Suppressor macrophage treated with lipopolysaccharide for 1 hour (primary cell): ENCODE results near the gene BRD9.
"Not testable (repeated sequence)": the region's sequence is repeated elsewhere in the genome, so short reads cannot be mapped to it uniquely, and the experiment has no call there.

Experiments
- DNase-seq, 3 donors: peaks; one replicate each; pipeline ENCODE4 v3.0.0-alpha.2; 2020 to 2022

BRD9 gene

GRCh38 chr5:892394-893136, at the start of gene BRD9, which contains the start of gene TRIP13:
BRD9 (minus strand) TSS chr5:892801; CDS start chr5:892657, 144 bp downstream.
TRIP13 (plus strand) TSS chr5:892884; CDS start chr5:892999, 115 bp downstream.
- DNase-seq: peak; percentile 88 to 96 (median 93)

GRCh38 chr5:940741-941140, 48.1 kb upstream of the BRD9 start:
- not testable (repeated sequence) for DNase-seq

GRCh38 chr5:939368-939767, 46.8 kb upstream of the BRD9 start:
- DNase-seq: no peak

- DNase-seq: no peak
Observed at GRCh38 chr5:937151-937924, 44.7 kb upstream of the BRD9 start.

- DNase-seq: no peak
Observed at GRCh38 chr5:936149-937144, 43.8 kb upstream of the BRD9 start.

GRCh38 chr5:935510-936084, 43.0 kb upstream of the BRD9 start:
- DNase-seq: peak in 1 of 3 donors; percentile 10

- not testable (repeated sequence) for DNase-seq
Observed at GRCh38 chr5:934381-934967, 41.9 kb upstream of the BRD9 start.

GRCh38 chr5:933951-934350, 41.4 kb upstream of the BRD9 start:
- DNase-seq: not testable (repeated sequence)

- DNase-seq: no peak
Observed at GRCh38 chr5:933251-933861, 40.8 kb upstream of the BRD9 start.

GRCh38 chr5:932628-933250, 40.1 kb upstream of the BRD9 start:
- no peak for DNase-seq

GRCh38 chr5:932151-932627, 39.6 kb upstream of the BRD9 start:
- no peak for DNase-seq

- no peak for DNase-seq
Observed at GRCh38 chr5:931570-932145, 39.1 kb upstream of the BRD9 start.

- no peak for DNase-seq
Observed at GRCh38 chr5:930866-931265, 38.3 kb upstream of the BRD9 start.

- no peak for DNase-seq
Observed at GRCh38 chr5:929596-929995, 37.0 kb upstream of the BRD9 start.

- DNase-seq: not testable (repeated sequence)
Observed at GRCh38 chr5:929182-929581, 36.6 kb upstream of the BRD9 start.

- no peak for DNase-seq
Observed at GRCh38 chr5:927172-928015, 34.8 kb upstream of the BRD9 start.

- peak in 2 of 3 donors; percentile 21 to 65 for DNase-seq
Observed at GRCh38 chr5:926417-927171, 34.0 kb upstream of the BRD9 start.

- peak; percentile 72 to 90 (median 82) for DNase-seq
Observed at GRCh38 chr5:923281-923873, 30.8 kb upstream of the BRD9 start.
